GM19193 (cell line): ENCODE measurements around the gene SHOC1.

Source experiments
- POLR2A ChIP-seq: IDR thresholded peaks from 4 replicates; pipeline ENCODE4 v1.6.1; 2011; ENCODE audit not compliant: insufficient read depth, insufficient read length; ENCODE audit errors: extremely low read depth

Gene SHOC1

GRCh38 chr9:111810908-111811307 is 16.2 kb upstream of the SHOC1 start:
- no peak for TF ChIP-seq POLR2A

GRCh38 chr9:111807197-111807596 is 12.5 kb upstream of the SHOC1 start:
- TF ChIP-seq POLR2A: no peak

GRCh38 chr9:111806259-111806658 is 11.5 kb upstream of the SHOC1 start:
- TF ChIP-seq POLR2A: no peak

- no peak for TF ChIP-seq POLR2A
Measured at GRCh38 chr9:111805830-111806241, 11.1 kb upstream of the SHOC1 start.

- no peak for TF ChIP-seq POLR2A
Measured at GRCh38 chr9:111805262-111805661, 10.5 kb upstream of the SHOC1 start.

GRCh38 chr9:111804636-111805035 is 9.9 kb upstream of the SHOC1 start:
- no peak for TF ChIP-seq POLR2A

- no peak for TF ChIP-seq POLR2A
Measured at GRCh38 chr9:111803924-111804323, 9.2 kb upstream of the SHOC1 start.

- TF ChIP-seq POLR2A: no peak
Measured at GRCh38 chr9:111799915-111800526, 5.3 kb upstream of the SHOC1 start.

GRCh38 chr9:111799506-111799905 is 4.8 kb upstream of the SHOC1 start:
- TF ChIP-seq POLR2A: no peak

GRCh38 chr9:111798786-111799185 is 4.0 kb upstream of the SHOC1 start:
- no peak for TF ChIP-seq POLR2A

- TF ChIP-seq POLR2A: no peak
Measured at GRCh38 chr9:111795557-111795839, 761 bp upstream of the SHOC1 start.

- no peak for TF ChIP-seq POLR2A
Measured at GRCh38 chr9:111789881-111790280, 4.9 kb downstream of the SHOC1 start.

- TF ChIP-seq POLR2A: no peak
Measured at GRCh38 chr9:111783857-111784256, 10.9 kb downstream of the SHOC1 start.

GRCh38 chr9:111783424-111783823 is 11.3 kb downstream of the SHOC1 start:
- no peak for TF ChIP-seq POLR2A

- no peak for TF ChIP-seq POLR2A
Measured at GRCh38 chr9:111766066-111766465, 28.7 kb downstream of the SHOC1 start.

- no peak for TF ChIP-seq POLR2A
Measured at GRCh38 chr9:111762556-111762955, 32.2 kb downstream of the SHOC1 start.

GRCh38 chr9:111759762-111760639 is 34.7 kb downstream of the SHOC1 start:
- TF ChIP-seq POLR2A: no peak

- no peak for TF ChIP-seq POLR2A
Measured at GRCh38 chr9:111754800-111755199, 39.9 kb downstream of the SHOC1 start.

GRCh38 chr9:111752455-111752854 is 42.3 kb downstream of the SHOC1 start:
- no peak for TF ChIP-seq POLR2A
